CD8-positive, alpha-beta memory T cell (primary cell): ENCODE measurements around the gene PSMC3. TPM values are rescaled to one million over a fixed set of nuclear protein-coding genes. Genes with fewer than 3 reads are reported as not detected.
A peak's percentile ranks its signal among the peaks of the same experiment; 100 is the strongest.

Experiments
- CTCF ChIA-PET: fragments of 350-600 bp; sonication (Branson Sonifier 250); formaldehyde crosslinking; loops from one replicate; lab custom pipeline; 2021; ENCODE audit warnings: antibody characterized with exemption; lab: Charles Lee
- POLR2A ChIA-PET: fragments of 350-600 bp; sonication (Branson Sonifier 250); formaldehyde crosslinking; loops from one replicate; lab custom pipeline; 2021; ENCODE audit warnings: antibody characterized with exemption; lab: Charles Lee
- DNase-seq, 5 donors: peaks; one replicate each; pipeline versions ENCODE4 v3.0.0 to v3.0.0-alpha.2; 2020 to 2022; ENCODE audit warnings: mixed read lengths in 1 of 5
- H3K27ac ChIP-seq: one replicate; pipeline ENCODE4 v1.7.0; 2013; ENCODE audit warnings: low read depth, mild to moderate bottlenecking, low read length, moderate library complexity
- H3K27me3 ChIP-seq: 2 replicates; pipeline ENCODE4 v1.7.0; 2013; ENCODE audit warnings: low read length, mild to moderate bottlenecking; ENCODE audit not compliant: insufficient read depth, poor library complexity, severe bottlenecking
- H3K36me3 ChIP-seq: 2 replicates; pipeline ENCODE4 v1.7.0; 2013; ENCODE audit warnings: mild to moderate bottlenecking, low read length, moderate library complexity; ENCODE audit not compliant: insufficient read depth
- H3K4me1 ChIP-seq: 2 replicates; pipeline ENCODE4 v1.7.0; 2013; ENCODE audit warnings: mild to moderate bottlenecking, low read length, moderate library complexity; ENCODE audit not compliant: insufficient read depth
- H3K4me3 ChIP-seq: 2 replicates; pipeline ENCODE4 v1.7.0; 2013; ENCODE audit warnings: mild to moderate bottlenecking, low read length
- H3K9me3 ChIP-seq: 2 replicates; pipeline ENCODE4 v1.7.0; 2013; ENCODE audit warnings: mild to moderate bottlenecking, low read length
- H3K27ac Mint-ChIP-seq, 8 donors: one replicate each; pipeline ENCODE4 v1.8.0; 2020 to 2021; ENCODE audit warnings: mixed read lengths in 8 of 8, mild to moderate bottlenecking in 6 of 8, inconsistent platforms in 3 of 8, moderate library complexity in 3 of 8
- H3K27me3 Mint-ChIP-seq, 2 donors: one replicate each; pipeline ENCODE4 v1.8.0; 2020 to 2021; ENCODE audit warnings: mixed read lengths in 2 of 2, mild to moderate bottlenecking in 1 of 2, moderate library complexity in 1 of 2
- H3K36me3 Mint-ChIP-seq, 3 donors: one replicate each; pipeline ENCODE4 v1.8.0; 2020 to 2021; ENCODE audit warnings: mixed read lengths in 3 of 3, inconsistent platforms in 1 of 3, mild to moderate bottlenecking in 1 of 3
- H3K4me1 Mint-ChIP-seq, 3 donors: one replicate each; pipeline ENCODE4 v1.8.0; 2020 to 2021; ENCODE audit warnings: mixed read lengths in 3 of 3, inconsistent platforms in 1 of 3, mild to moderate bottlenecking in 1 of 3
- H3K4me3 Mint-ChIP-seq, 7 donors: one replicate each; pipeline ENCODE4 v1.8.0; 2020 to 2021; ENCODE audit warnings: mixed read lengths in 7 of 7, mild to moderate bottlenecking in 6 of 7, moderate library complexity in 4 of 7, inconsistent platforms in 2 of 7
- H3K9me3 Mint-ChIP-seq, 5 donors: one replicate each; pipeline ENCODE4 v1.8.0; 2020 to 2022; ENCODE audit warnings: mixed read lengths in 5 of 5, mild to moderate bottlenecking in 3 of 5, moderate library complexity in 2 of 5, inconsistent platforms in 1 of 5
- polyA plus RNA-seq: library from polyadenylated mRNA; unstranded; fragments of 300-500 nt; fragmentation: Illumina TruSeq; gene quantifications from one replicate; pipeline ENCODE4 v1.2.3, GENCODE V29; 2021
- total RNA-seq, 2 experiments: library from RNA; stranded (reverse); gene quantifications; one replicate each; pipeline ENCODE4 v1.2.3, GENCODE V29; 2021

Gene PSMC3
- total and polyA plus RNA-seq, 3 experiments from 2014 or later: 118 to 219 (median 200) TPM

- no peaks in the 10 kb centered on the region for H3K9me3 Mint-ChIP-seq
- H3K4me3 Mint-ChIP-seq: peak overlapping the region in 6 of 7 donors; percentile 61 to 87 (median 75)
- H3K4me3 ChIP-seq: no peak overlapping the region
- H3K27ac Mint-ChIP-seq: peak overlapping the region in 3 of 8 donors; percentile 38 to 57 (median 56)
- no peak for DNase-seq
- H3K36me3 ChIP-seq: no peaks in the 10 kb centered on the region
- H3K4me1 Mint-ChIP-seq: peaks cover 30 to 54% (median 41%) of the 10 kb centered on the region in 3 donors
- no peaks in the 10 kb centered on the region for H3K36me3 Mint-ChIP-seq
- no peak overlapping the region for H3K27ac ChIP-seq
- no peaks in the 10 kb centered on the region for H3K27me3 ChIP-seq
- ChIA-PET CTCF (interaction anchor here (1.4 to 10.0 kb wide), 3 partner anchors 13 to 23 kb away, joined by 3 to 106 read pairs (median 10); no protein-coding TSS in a partner anchor), POLR2A (interaction anchor here (0.6 to 1.0 kb wide), 2 partner anchors 11 to 632 kb away, joined by 3 read pairs; no protein-coding TSS in a partner anchor)
- H3K4me1 ChIP-seq: peaks cover 25% of the 10 kb centered on the region
- no peaks in the 10 kb centered on the region for H3K27me3 Mint-ChIP-seq
- no peaks in the 10 kb centered on the region for H3K9me3 ChIP-seq
These were observed 37.3 kb downstream of the PSMC3 start for GRCh38 chr11:47388697-47389576.

GRCh38 chr11:47387944-47388696, 38.1 kb downstream of the PSMC3 start:
- CTCF ChIA-PET: interaction anchor here (1.4 to 10.0 kb wide), 3 partner anchors 14 to 24 kb away, joined by 3 to 106 read pairs (median 5); no protein-coding TSS in a partner anchor
- Mint-ChIP-seq H3K9me3 (no peaks in the 10 kb centered on the region), H3K27ac (no peak overlapping the region)

GRCh38 chr11:47384498-47384897, 41.7 kb downstream of the PSMC3 start:
- ChIA-PET POLR2A (interaction anchor here (0.7 kb wide), 1 partner anchor 136 kb away, joined by 3 read pairs; no protein-coding TSS in a partner anchor), CTCF (no interaction called here)
- Histone ChIP-seq H3K27me3 (no peaks in the 10 kb centered on the region), H3K9me3 (no peaks in the 10 kb centered on the region), H3K36me3 (no peaks in the 10 kb centered on the region), H3K27ac (no peak overlapping the region), H3K4me1 (peaks cover 7% of the 10 kb centered on the region), H3K4me3 (no peak overlapping the region)
- no peaks in the 10 kb centered on the region for H3K9me3 Mint-ChIP-seq
- peaks cover 0 to 2% of the 10 kb centered on the region in 2 donors for H3K27me3 Mint-ChIP-seq
- DNase-seq: no peak
- H3K36me3 Mint-ChIP-seq: no peaks in the 10 kb centered on the region
- no peak overlapping the region for H3K27ac Mint-ChIP-seq
- no peak overlapping the region for H3K4me3 Mint-ChIP-seq
- peaks cover 8 to 16% (median 11%) of the 10 kb centered on the region in 3 donors for H3K4me1 Mint-ChIP-seq

More at GRCh38 chr11:47387944-47388696, 38.1 kb downstream of the PSMC3 start:
- Histone ChIP-seq H3K9me3 (no peaks in the 10 kb centered on the region), H3K4me3 (no peak overlapping the region), H3K4me1 (peaks cover 17% of the 10 kb centered on the region), H3K36me3 (no peaks in the 10 kb centered on the region), H3K27me3 (no peaks in the 10 kb centered on the region), H3K27ac (no peak overlapping the region)
- DNase-seq: no peak
- POLR2A ChIA-PET: no interaction called here
- H3K4me3 Mint-ChIP-seq: no peak overlapping the region
- H3K4me1 Mint-ChIP-seq: peaks cover 25 to 47% (median 34%) of the 10 kb centered on the region in 3 donors
- H3K36me3 Mint-ChIP-seq: no peaks in the 10 kb centered on the region
- no peaks in the 10 kb centered on the region for H3K27me3 Mint-ChIP-seq

GRCh38 chr11:47383071-47383470, 43.2 kb downstream of the PSMC3 start:
- Mint-ChIP-seq H3K36me3 (no peaks in the 10 kb centered on the region), H3K27ac (no peak overlapping the region), H3K9me3 (no peaks in the 10 kb centered on the region), H3K4me1 (peaks cover 0 to 4% (median 0%) of the 10 kb centered on the region in 3 donors), H3K27me3 (peaks cover 0 to 2% of the 10 kb centered on the region in 2 donors), H3K4me3 (no peak overlapping the region)
- ChIA-PET CTCF (interaction anchor here (1.9 kb wide), 1 partner anchor 9 kb away, joined by 6 read pairs; no protein-coding TSS in a partner anchor), POLR2A (no interaction called here)
- Histone ChIP-seq H3K27ac (no peak overlapping the region), H3K9me3 (no peaks in the 10 kb centered on the region), H3K36me3 (no peaks in the 10 kb centered on the region), H3K4me3 (no peak overlapping the region), H3K27me3 (no peaks in the 10 kb centered on the region), H3K4me1 (no peaks in the 10 kb centered on the region)
- DNase-seq: no peak

- Histone ChIP-seq H3K4me1 (no peaks in the 10 kb centered on the region), H3K36me3 (no peaks in the 10 kb centered on the region), H3K27me3 (no peaks in the 10 kb centered on the region), H3K27ac (no peak overlapping the region), H3K4me3 (no peak overlapping the region), H3K9me3 (no peaks in the 10 kb centered on the region)
- Mint-ChIP-seq H3K27ac (no peak overlapping the region), H3K27me3 (peaks cover 0 to 2% of the 10 kb centered on the region in 2 donors), H3K36me3 (no peaks in the 10 kb centered on the region), H3K4me3 (no peak overlapping the region), H3K4me1 (no peaks in the 10 kb centered on the region), H3K9me3 (no peaks in the 10 kb centered on the region)
- POLR2A ChIA-PET: no interaction called here
- CTCF ChIA-PET: no interaction called here
- DNase-seq: no peak
These were observed 46.2 kb downstream of the PSMC3 start for GRCh38 chr11:47380078-47380477.

- Histone ChIP-seq H3K9me3 (no peaks in the 10 kb centered on the region), H3K4me1 (no peaks in the 10 kb centered on the region), H3K27me3 (no peaks in the 10 kb centered on the region), H3K27ac (no peak overlapping the region), H3K4me3 (no peak overlapping the region), H3K36me3 (no peaks in the 10 kb centered on the region)
- Mint-ChIP-seq H3K27ac (no peak overlapping the region), H3K27me3 (peaks cover 0 to 2% of the 10 kb centered on the region in 2 donors), H3K4me1 (no peaks in the 10 kb centered on the region), H3K9me3 (no peaks in the 10 kb centered on the region), H3K4me3 (no peak overlapping the region), H3K36me3 (no peaks in the 10 kb centered on the region)
- ChIA-PET POLR2A (no interaction called here), CTCF (interaction anchor here (0.7 to 1.2 kb wide), 2 partner anchors 28 to 32 kb away, joined by 3 read pairs; no protein-coding TSS in a partner anchor)
- DNase-seq: no peak
These were observed 46.9 kb downstream of the PSMC3 start for GRCh38 chr11:47379317-47379716.

- H3K4me3 ChIP-seq: no peak overlapping the region
- H3K27me3 ChIP-seq: no peaks in the 10 kb centered on the region
- ChIA-PET CTCF (interaction anchor here (0.7 to 1.2 kb wide), 2 partner anchors 29 to 32 kb away, joined by 3 read pairs; no protein-coding TSS in a partner anchor), POLR2A (no interaction called here)
- Mint-ChIP-seq H3K27me3 (peaks cover 0 to 2% of the 10 kb centered on the region in 2 donors), H3K4me3 (no peak overlapping the region), H3K27ac (peak overlapping the region in 1 of 8 donors; percentile 92), H3K36me3 (no peaks in the 10 kb centered on the region), H3K4me1 (peaks cover 0 to 2% (median 0%) of the 10 kb centered on the region in 3 donors), H3K9me3 (no peaks in the 10 kb centered on the region)
- peaks cover 3% of the 10 kb centered on the region for H3K4me1 ChIP-seq
- no peak for DNase-seq
- H3K9me3 ChIP-seq: no peaks in the 10 kb centered on the region
- H3K36me3 ChIP-seq: no peaks in the 10 kb centered on the region
- H3K27ac ChIP-seq: peak overlapping the region; percentile 59
These were observed 47.4 kb downstream of the PSMC3 start for GRCh38 chr11:47378836-47379170.
